OCI-M2 (cell line): ENCODE measurements around the gene PNO1.
"Not testable (repeated sequence)": the region's sequence is repeated elsewhere in the genome, so short reads cannot be mapped to it uniquely, and the experiment has no call there.

ENCODE experiments used
- DNase-seq: peaks from one replicate; lab custom pipeline; 2025; ENCODE audit not compliant: unreplicated experiment; lab: John Stamatoyannopoulos, UW

The PNO1 gene

DNA sequence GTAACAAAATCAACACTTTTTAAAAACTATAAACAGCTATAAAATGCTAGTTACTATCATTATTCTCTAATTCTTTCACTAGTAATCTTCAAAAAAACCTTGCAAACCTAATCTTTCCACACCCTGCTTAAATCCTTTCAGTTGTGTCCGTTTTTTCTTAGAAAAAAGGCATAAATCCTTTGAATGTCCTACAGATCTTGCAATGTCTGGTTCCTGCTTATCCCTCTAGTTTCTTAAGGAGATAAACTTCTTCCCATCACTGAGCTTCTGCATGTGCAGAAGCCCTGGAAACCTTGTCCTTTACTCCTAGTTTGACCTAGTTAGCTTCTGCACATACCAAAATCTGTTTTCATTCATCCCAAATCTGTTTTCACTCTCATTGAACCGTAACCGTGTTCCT is 1.3 kb upstream of the PNO1 start:
- no peak for DNase-seq

GRCh38 chr2:68157002-68157401 is 686 bp upstream of the PNO1 start:
- no peak for DNase-seq

DNA sequence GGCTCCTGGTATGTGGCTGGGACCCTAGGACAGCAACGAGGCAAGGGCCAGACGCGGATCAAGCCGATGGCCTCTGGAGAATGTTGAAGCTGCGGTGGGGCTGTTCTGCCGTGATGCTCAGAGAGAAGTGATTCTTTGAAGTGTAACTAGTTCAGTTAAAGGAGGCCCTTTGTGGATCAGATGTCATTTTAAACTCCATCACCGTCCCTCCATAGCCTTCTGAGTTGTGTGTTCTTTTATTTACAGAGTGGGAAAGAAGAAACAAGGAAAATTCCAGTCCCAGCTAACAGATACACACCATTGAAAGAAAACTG is 403 bp downstream of the PNO1 start:
- DNase-seq, result no peak

- DNase-seq, result no peak
Measured at GRCh38 chr2:68163641-68164040, 6.0 kb downstream of the PNO1 start.

- no peak for DNase-seq
Measured at GRCh38 chr2:68167186-68167585, 9.5 kb downstream of the PNO1 start.

- no peak for DNase-seq
Measured at GRCh38 chr2:68169308-68169707, 11.6 kb downstream of the PNO1 start.

DNA sequence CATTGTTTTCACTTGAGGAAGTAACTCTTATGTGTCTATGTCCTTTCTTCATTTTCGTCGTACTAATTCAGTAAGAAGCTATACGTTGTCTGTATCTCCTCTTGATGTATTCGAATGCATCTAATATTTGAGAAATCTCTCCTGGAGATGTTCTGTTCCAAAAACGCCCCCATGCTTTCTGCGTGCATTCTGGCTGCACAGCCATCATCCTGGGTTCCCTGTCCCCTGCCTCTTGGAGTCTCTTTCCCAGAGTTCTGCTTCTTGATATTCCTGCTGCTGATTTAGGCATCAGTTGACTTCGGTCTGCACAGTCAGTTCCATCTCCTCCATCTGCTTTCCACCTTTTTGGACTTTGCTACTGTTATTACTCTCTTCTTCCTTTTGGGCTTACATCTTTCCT is 13.5 kb downstream of the PNO1 start:
- DNase-seq, result no peak

DNA sequence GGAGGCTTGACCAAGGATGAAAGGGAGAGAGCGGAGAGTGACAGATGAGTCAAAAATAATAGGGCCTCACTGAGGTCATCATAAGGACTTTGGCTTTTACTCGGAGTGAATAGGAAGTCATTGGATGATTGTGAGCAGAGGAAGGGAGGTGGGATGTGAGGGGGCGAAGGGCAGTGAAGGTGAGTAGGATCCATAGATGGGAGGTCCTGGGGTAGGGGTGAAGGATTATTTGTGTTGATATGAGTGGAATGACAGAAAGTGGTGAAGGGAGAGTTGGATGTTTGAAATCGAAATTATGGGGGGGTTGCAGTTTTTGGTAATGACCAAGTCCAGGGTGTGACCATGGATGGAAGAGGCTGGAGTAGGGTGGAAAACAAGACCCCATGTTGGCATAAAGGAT is 14.0 kb downstream of the PNO1 start:
- no peak for DNase-seq

- DNase-seq, result no peak
Measured at GRCh38 chr2:68172521-68172920, 14.8 kb downstream of the PNO1 start.

- no peak for DNase-seq
Measured at GRCh38 chr2:68172990-68173700, 15.5 kb downstream of the PNO1 start.

DNA sequence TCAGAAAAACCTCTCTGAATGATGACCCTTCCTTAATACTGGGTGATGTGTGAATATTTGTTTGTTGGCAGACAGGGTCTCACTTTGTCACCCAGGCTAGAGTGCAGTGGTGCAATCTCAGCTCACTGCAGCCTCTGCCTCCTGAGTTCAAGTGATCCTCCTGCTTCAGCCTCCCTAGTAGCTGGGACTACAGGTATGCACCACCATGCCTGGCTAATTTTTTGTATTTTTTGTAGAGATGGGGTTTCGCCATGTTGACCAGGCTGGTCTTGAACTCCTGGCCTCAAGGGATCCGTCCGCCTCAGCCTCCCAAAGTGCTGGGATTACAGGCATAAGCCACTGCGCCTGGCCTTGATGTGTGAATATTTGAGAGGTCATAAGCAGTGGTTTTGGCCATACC is 17.5 kb downstream of the PNO1 start:
- DNase-seq, result not testable (repeated sequence)

DNA sequence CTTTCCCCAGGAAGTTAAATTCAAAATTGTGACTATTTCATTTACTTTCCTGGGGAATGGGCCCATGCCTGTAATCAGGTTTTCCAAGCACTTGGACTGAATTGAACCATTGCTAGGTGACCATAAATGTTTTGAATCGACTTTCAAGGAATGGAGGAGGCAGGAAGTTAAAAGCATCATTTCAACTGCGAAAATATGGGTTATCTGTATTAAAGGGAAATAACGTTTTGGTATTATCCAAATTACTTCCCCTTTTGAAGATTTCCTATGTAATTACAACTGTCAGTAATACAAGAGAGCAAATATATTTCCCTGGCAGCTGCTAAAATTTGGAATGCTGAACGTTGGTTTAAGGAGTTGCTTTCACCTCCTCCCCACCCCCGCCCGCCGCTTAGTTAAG is 19.0 kb downstream of the PNO1 start:
- no peak for DNase-seq

DNA sequence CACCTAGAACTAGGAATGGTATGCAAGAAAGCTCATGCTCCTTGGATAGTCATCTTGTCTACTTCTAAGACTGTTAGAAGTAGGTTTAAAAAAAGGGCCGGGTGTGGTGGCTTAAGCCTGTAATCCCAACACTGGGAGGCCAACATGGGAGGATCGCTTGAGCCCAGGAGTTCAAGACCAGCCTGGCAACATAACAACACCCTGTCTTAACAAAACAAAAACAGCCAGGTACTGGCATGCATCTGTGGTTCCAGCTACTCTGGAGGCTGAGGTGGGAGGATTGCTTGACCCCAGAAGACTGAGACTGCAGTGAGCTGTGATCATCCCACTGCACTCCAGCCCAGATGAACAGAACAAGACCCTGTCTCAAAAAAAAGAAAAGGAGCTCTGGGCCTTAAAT is 19.9 kb downstream of the PNO1 start:
- no peak for DNase-seq

GRCh38 chr2:68178432-68178831 is 20.7 kb downstream of the PNO1 start:
- DNase-seq, result no peak

DNA sequence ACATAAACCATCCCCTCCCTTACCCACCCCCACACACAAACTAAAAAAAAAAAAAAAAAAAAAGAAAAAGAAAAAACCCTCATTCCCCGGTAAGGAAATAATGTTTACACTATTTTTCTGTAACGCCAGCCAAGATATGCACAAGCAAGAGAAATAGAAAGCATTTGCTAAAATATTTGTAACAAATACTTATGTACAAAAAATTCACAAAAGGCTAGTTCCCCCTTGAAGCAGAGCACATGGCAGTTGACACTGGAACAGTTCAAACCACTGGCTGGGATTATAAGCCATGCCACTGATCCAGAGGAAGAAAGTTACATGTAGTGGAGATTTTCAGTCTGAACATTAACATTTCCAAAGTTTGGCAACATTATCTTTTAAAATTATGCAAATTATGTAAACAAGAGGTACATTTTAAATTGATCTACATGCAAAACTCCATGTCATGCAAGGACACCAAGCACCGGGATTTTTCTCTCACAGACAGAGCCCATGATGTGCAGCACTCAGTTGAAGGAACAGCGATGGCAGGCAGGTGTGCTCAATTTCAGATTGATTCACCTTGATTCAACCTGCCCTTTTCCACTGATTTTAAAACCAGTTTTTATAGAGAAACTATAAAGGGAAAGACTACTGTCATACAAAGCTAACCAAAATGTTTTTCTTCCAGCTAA is 21.4 kb downstream of the PNO1 start:
- no peak for DNase-seq

GRCh38 chr2:68182902-68183301 is 25.2 kb downstream of the PNO1 start:
- no peak for DNase-seq

GRCh38 chr2:68185541-68186164 is 28.0 kb downstream of the PNO1 start:
- DNase-seq, result no peak

GRCh38 chr2:68187329-68187728 is 29.6 kb downstream of the PNO1 start:
- no peak for DNase-seq

GRCh38 chr2:68188831-68189230 is 31.1 kb downstream of the PNO1 start:
- DNase-seq, result no peak

GRCh38 chr2:68189991-68190784 is 32.5 kb downstream of the PNO1 start:
- no peak for DNase-seq

GRCh38 chr2:68190991-68191731 is 33.5 kb downstream of the PNO1 start:
- no peak for DNase-seq
